ENCODE results near the gene RYR1. TPM values are rescaled to one million over a fixed set of nuclear protein-coding genes. Genes with fewer than 3 reads are reported as not detected.

Gene RYR1
- polyA plus RNA-seq, 4 donors = 0.81 to 2.3 TPM; not detected in 2

DNA sequence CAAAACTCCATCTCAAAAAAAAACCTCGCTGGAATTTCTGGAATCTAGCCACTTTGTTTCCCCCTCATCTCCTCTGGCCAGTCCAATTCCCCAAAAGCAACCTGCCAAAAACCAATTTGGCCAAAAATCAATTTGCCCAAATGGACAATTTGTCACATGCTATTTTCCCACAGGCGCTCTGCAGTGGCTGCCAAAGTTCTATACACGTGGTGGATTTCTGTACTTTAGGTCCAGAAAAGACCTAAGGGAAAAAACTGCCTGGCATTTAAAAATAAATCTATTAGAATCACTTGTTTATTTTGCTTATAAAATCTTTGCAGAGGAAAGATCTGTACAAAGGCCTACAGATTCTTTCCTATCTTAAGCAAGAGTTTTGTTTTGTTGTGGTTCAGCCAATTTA, 104.9 kb downstream of the RYR1 start:
- H3K27me3 ChIP-seq (ENCODE audit: control insufficient read depth in 3 of 3, insufficient read depth in 3 of 3, low read length in 3 of 3) = peaks cover 0 to 2% (median 0%) of the 10 kb centered on the region in 3 donors
- H3K4me1 ChIP-seq (ENCODE audit: control insufficient read depth in 3 of 3, insufficient read depth in 2 of 3, low read depth in 1 of 3, low read length in 2 of 3) = peaks cover 0 to 3% (median 0%) of the 10 kb centered on the region in 3 donors
- FAIRE-seq (no peak), DNase-seq (no peak)
- H3K36me3 ChIP-seq (ENCODE audit: control insufficient read depth in 3 of 3, insufficient read depth in 2 of 3, low read depth in 1 of 3, low read length in 3 of 3) = no peaks in the 10 kb centered on the region
- no peak overlapping the region for H3K4me3 ChIP-seq (ENCODE audit: low read depth in 1 of 3, low read length in 3 of 3)
- peak overlapping the region in 1 of 3 donors; percentile 17 for H3K27ac ChIP-seq (ENCODE audit: low read depth in 1 of 3, low read length in 2 of 3)
- 55 to 60% (median 57%) methylated on average over 3 of the region's 3 CpGs for WGBS, 3 donors
- peaks cover 0 to 21% of the 10 kb centered on the region in 2 donors for H3K9me3 ChIP-seq (ENCODE audit: control insufficient read depth in 2 of 2, insufficient read depth in 1 of 2, low read depth in 1 of 2, low read length in 1 of 2)

DNA sequence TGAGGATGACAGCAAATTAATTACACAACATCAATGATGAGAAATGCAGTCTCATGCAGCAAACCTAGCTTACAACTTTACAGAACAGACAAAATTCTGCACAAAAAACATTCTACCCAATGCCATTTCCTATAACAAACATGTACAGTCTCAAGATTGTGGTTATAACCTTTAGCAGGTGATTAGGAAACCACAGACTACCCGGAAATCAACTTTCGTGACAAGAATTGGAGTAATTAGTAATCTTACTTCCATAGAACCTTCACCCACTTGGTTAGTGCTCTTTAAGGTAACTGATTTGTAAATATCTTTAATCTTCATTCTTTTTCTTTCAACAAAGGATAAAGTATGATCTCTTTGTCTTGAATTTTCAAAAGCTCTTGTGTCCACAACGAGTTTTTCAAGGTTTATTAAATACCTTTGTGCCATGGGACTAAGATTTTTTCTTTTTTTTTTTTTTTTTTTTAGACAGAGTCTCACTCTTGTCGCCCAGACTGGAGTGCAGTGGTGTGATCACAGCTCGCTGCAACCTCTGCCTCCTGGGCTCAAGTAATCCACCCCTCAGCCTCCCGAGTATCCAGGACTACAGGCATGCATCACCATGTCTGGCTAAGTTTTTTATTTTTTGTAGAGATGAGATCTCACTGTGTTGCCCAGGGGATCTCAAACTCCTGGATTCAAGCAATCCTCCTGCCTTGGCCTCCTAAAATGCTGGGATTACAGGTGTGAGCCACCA, 105.5 kb downstream of the RYR1 start:
- Histone ChIP-seq H3K27me3 (ENCODE audit: control insufficient read depth in 3 of 3, insufficient read depth in 3 of 3, low read length in 3 of 3) (peaks cover 0 to 7% (median 0%) of the 10 kb centered on the region in 3 donors), H3K4me1 (ENCODE audit: control insufficient read depth in 3 of 3, insufficient read depth in 2 of 3, low read depth in 1 of 3, low read length in 2 of 3) (peaks cover 0 to 3% (median 0%) of the 10 kb centered on the region in 3 donors), H3K36me3 (ENCODE audit: control insufficient read depth in 3 of 3, insufficient read depth in 2 of 3, low read depth in 1 of 3, low read length in 3 of 3) (no peaks in the 10 kb centered on the region), H3K9me3 (ENCODE audit: control insufficient read depth in 2 of 2, insufficient read depth in 1 of 2, low read depth in 1 of 2, low read length in 1 of 2) (peaks cover 0 to 21% of the 10 kb centered on the region in 2 donors), H3K27ac (ENCODE audit: low read depth in 1 of 3, low read length in 2 of 3) (peak overlapping the region in 1 of 3 donors; percentile 28), H3K4me3 (ENCODE audit: low read depth in 1 of 3, low read length in 3 of 3) (no peak overlapping the region)
- WGBS, 3 donors = 26 to 48% (median 44%) methylated on average over 6 of the region's 6 CpGs
- FAIRE-seq (peak; percentile 82), DNase-seq (peak in 1 of 2 donors; percentile 62)

DNA sequence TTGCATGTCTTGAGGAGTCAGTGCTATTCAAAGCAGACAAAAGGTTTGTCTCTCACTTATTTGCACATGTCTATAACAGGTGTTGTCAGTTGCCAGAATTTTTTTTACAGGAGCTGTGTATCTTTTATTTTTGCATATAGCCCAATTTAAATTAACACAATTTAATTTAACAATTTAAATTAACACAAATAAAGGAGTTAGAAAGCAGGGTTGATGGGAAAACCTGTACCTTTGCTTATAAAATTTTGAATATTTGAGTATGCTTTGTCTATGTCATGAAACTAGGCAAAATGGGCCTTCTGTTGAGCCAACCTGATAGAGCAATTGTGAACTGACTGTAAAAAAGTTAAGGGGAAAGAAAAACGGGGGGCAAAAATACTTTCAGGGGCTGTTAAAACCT, 106.3 kb downstream of the RYR1 start:
- no peak for FAIRE-seq
- Histone ChIP-seq H3K36me3 (ENCODE audit: control insufficient read depth in 3 of 3, insufficient read depth in 2 of 3, low read depth in 1 of 3, low read length in 3 of 3) (no peaks in the 10 kb centered on the region), H3K4me3 (ENCODE audit: low read depth in 1 of 3, low read length in 3 of 3) (no peak overlapping the region), H3K4me1 (ENCODE audit: control insufficient read depth in 3 of 3, insufficient read depth in 2 of 3, low read depth in 1 of 3, low read length in 2 of 3) (peaks cover 0 to 3% (median 0%) of the 10 kb centered on the region in 3 donors), H3K9me3 (ENCODE audit: control insufficient read depth in 2 of 2, insufficient read depth in 1 of 2, low read depth in 1 of 2, low read length in 1 of 2) (peaks cover 0 to 17% of the 10 kb centered on the region in 2 donors), H3K27ac (ENCODE audit: low read depth in 1 of 3, low read length in 2 of 3) (no peak overlapping the region), H3K27me3 (ENCODE audit: control insufficient read depth in 3 of 3, insufficient read depth in 3 of 3, low read length in 3 of 3) (peaks cover 0 to 9% (median 0%) of the 10 kb centered on the region in 3 donors)
- WGBS, 3 donors = 53 to 67% (median 56%) methylated on average over 1 of the region's 1 CpG
- DNase-seq = no peak

DNA sequence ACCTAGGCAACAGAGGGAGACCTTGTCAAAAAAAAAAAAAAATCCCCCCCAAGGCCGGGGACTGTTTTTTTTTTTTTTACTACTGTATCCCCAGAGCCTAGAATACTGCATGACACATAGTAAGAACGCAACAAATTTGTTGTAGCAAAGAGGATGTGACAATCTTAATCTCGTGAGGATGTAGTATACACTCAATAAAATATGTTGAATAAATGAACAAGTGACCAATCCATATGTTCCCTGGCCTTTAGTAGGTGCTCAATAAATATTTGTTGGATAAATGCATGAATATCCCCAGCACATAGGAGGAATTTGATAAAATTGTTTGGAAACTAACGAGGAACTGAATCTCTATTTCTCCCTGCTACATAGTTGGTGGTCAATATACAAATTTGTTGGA, 108.5 kb downstream of the RYR1 start:
- no peak overlapping the region for H3K4me3 ChIP-seq (ENCODE audit: low read depth in 1 of 3, low read length in 3 of 3)
- H3K9me3 ChIP-seq (ENCODE audit: control insufficient read depth in 2 of 2, insufficient read depth in 1 of 2, low read depth in 1 of 2, low read length in 1 of 2) = peaks cover 0 to 7% of the 10 kb centered on the region in 2 donors
- no peaks in the 10 kb centered on the region for H3K36me3 ChIP-seq (ENCODE audit: control insufficient read depth in 3 of 3, insufficient read depth in 2 of 3, low read depth in 1 of 3, low read length in 3 of 3)
- WGBS, 3 donors = 78 to 88% (median 84%) methylated on average over 4 of the region's 4 CpGs
- H3K4me1 ChIP-seq (ENCODE audit: control insufficient read depth in 3 of 3, insufficient read depth in 2 of 3, low read depth in 1 of 3, low read length in 2 of 3) = peaks cover 0 to 3% (median 0%) of the 10 kb centered on the region in 3 donors
- H3K27ac ChIP-seq (ENCODE audit: low read depth in 1 of 3, low read length in 2 of 3) = no peak overlapping the region
- FAIRE-seq = no peak
- DNase-seq = no peak
- peaks cover 0 to 9% (median 0%) of the 10 kb centered on the region in 3 donors for H3K27me3 ChIP-seq (ENCODE audit: control insufficient read depth in 3 of 3, insufficient read depth in 3 of 3, low read length in 3 of 3)

DNA sequence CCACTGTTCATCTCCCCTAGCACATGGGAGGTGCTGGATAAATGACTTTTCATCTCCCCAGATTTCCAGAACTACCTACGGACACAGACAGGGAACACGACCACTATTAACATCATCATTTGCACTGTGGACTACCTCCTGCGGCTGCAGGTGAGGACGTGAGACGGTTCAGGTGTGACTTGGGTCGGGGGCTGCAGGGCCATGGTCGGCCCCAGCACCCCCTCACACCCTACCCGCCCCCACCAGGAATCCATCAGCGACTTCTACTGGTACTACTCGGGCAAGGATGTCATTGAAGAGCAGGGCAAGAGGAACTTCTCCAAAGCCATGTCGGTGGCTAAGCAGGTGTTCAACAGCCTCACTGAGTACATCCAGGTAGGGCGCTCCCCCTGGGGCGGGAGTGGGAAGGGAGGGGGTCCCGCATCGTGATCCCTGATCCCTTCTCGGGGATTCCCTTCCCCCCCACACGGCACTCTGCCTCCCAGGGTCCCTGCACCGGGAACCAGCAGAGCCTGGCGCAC, 109.9 kb downstream of the RYR1 start:
- Histone ChIP-seq H3K27me3 (ENCODE audit: control insufficient read depth in 3 of 3, insufficient read depth in 3 of 3, low read length in 3 of 3) (peaks cover 0 to 9% (median 0%) of the 10 kb centered on the region in 3 donors), H3K27ac (ENCODE audit: low read depth in 1 of 3, low read length in 2 of 3) (no peak overlapping the region), H3K9me3 (ENCODE audit: control insufficient read depth in 2 of 2, insufficient read depth in 1 of 2, low read depth in 1 of 2, low read length in 1 of 2) (peaks cover 0 to 7% of the 10 kb centered on the region in 2 donors), H3K4me3 (ENCODE audit: low read depth in 1 of 3, low read length in 3 of 3) (no peak overlapping the region), H3K36me3 (ENCODE audit: control insufficient read depth in 3 of 3, insufficient read depth in 2 of 3, low read depth in 1 of 3, low read length in 3 of 3) (no peaks in the 10 kb centered on the region), H3K4me1 (ENCODE audit: control insufficient read depth in 3 of 3, insufficient read depth in 2 of 3, low read depth in 1 of 3, low read length in 2 of 3) (peaks cover 0 to 3% (median 0%) of the 10 kb centered on the region in 3 donors)
- WGBS, 3 donors = 65 to 77% (median 68%) methylated on average over 16 to 19 of the region's 19 CpGs
- FAIRE-seq = no peak
- no peak for DNase-seq

DNA sequence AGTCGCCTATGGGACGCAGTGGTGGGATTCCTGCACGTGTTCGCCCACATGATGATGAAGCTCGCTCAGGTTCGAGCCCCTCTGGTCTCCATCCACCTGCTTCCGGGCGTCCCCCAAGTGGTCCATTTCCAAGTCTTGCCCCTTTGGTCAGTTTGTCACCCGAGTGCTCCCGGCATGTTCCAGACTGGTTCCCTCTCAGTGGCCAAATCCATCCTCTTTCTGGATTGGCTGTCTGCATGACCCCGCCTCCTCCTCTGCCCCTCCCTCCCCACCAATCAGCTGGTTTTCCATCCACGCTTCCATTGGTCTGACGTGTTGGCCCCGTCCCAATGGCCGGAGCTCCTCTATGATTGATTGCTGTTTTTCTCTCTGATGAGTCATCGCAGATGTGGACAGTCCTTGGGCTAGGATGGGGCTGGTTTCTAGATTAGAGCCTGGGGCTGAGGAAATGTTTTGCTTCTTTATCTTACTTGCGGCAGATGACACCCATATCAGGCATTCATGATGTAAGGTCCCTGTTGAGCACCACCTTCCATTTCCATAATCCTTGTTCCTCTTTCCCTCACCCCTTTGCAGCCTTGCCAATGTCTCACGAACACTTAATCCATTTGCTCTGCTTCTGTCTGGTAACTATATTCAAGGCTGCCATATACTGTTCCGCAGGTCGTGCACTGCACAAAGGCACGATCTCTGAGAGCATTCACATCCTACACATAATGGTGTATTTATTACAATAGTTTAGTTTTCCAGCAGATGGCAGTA, 110.5 kb downstream of the RYR1 start:
- peaks cover 0 to 7% of the 10 kb centered on the region in 2 donors for H3K9me3 ChIP-seq (ENCODE audit: control insufficient read depth in 2 of 2, insufficient read depth in 1 of 2, low read depth in 1 of 2, low read length in 1 of 2)
- peaks cover 0 to 3% (median 0%) of the 10 kb centered on the region in 3 donors for H3K4me1 ChIP-seq (ENCODE audit: control insufficient read depth in 3 of 3, insufficient read depth in 2 of 3, low read depth in 1 of 3, low read length in 2 of 3)
- DNase-seq (peak; percentile 67 to 72), FAIRE-seq (no peak)
- 36 to 54% (median 49%) methylated on average over 17 to 21 of the region's 21 CpGs for WGBS, 3 donors
- no peak overlapping the region for H3K4me3 ChIP-seq (ENCODE audit: low read depth in 1 of 3, low read length in 3 of 3)
- H3K27me3 ChIP-seq (ENCODE audit: control insufficient read depth in 3 of 3, insufficient read depth in 3 of 3, low read length in 3 of 3) = peaks cover 0 to 11% (median 0%) of the 10 kb centered on the region in 3 donors
- no peaks in the 10 kb centered on the region for H3K36me3 ChIP-seq (ENCODE audit: control insufficient read depth in 3 of 3, insufficient read depth in 2 of 3, low read depth in 1 of 3, low read length in 3 of 3)
- H3K27ac ChIP-seq (ENCODE audit: low read depth in 1 of 3, low read length in 2 of 3) = no peak overlapping the region

DNA sequence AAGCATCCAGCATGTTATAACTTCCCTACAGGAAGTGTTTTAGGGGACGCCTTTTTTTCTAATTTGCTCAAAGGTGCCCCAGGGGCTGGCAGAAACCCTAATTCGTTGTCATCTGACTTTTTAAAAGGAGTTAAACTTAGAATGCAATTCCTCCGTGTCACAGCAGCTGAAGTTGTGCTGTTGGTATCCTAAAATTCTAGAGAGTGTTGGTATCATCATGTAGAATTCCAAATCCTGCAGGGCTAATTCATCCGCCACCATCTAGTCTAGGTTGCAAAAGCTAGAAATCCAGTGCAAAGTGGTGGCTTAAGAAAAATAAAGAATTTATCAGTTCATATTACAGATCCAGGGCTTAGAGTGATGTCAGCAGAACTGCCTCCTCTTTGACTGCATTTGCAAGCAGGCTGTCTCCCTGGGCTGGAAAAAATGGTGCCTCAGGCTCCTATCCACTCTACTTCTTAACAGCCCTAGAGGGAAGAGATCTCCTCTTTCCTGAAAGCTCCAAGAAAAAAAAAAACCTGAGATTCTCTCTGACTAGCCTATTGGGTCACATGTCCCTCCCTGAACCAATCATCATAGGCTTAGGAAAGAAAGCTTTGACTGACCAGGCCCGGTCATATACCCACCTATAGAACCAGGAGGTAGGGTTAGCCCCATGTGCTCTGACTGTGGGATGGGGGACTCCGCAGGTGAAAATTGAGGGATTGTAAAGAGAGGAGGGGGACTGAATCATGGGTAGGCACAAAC, 111.3 kb downstream of the RYR1 start:
- Histone ChIP-seq H3K27ac (ENCODE audit: low read depth in 1 of 3, low read length in 2 of 3) (no peak overlapping the region), H3K4me3 (ENCODE audit: low read depth in 1 of 3, low read length in 3 of 3) (no peak overlapping the region), H3K36me3 (ENCODE audit: control insufficient read depth in 3 of 3, insufficient read depth in 2 of 3, low read depth in 1 of 3, low read length in 3 of 3) (no peaks in the 10 kb centered on the region), H3K9me3 (ENCODE audit: control insufficient read depth in 2 of 2, insufficient read depth in 1 of 2, low read depth in 1 of 2, low read length in 1 of 2) (peaks cover 0 to 7% of the 10 kb centered on the region in 2 donors), H3K4me1 (ENCODE audit: control insufficient read depth in 3 of 3, insufficient read depth in 2 of 3, low read depth in 1 of 3, low read length in 2 of 3) (no peaks in the 10 kb centered on the region), H3K27me3 (ENCODE audit: control insufficient read depth in 3 of 3, insufficient read depth in 3 of 3, low read length in 3 of 3) (peaks cover 0 to 12% (median 0%) of the 10 kb centered on the region in 3 donors)
- WGBS, 3 donors = 41 to 44% (median 42%) methylated on average over 6 of the region's 6 CpGs
- FAIRE-seq (no peak), DNase-seq (no peak)

DNA sequence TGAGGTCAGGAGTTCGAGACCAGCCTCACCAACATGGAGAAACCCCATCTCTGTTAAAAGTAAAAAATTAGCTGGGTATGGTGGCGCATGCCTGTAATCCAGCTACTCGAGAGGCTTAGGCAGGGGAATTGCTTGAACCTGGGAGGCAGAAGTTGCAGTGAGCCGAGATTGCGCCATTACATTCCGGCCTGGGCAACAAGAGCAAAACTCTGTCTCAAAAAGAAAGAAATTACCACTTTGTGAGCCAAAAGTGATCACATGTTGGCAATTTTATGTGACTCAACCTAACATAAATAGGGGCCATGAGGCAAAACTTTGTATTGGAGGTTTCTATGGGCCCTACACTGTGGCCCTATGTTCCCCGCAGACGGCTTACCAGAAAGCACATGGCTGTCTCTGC, 112.1 kb downstream of the RYR1 start:
- Histone ChIP-seq H3K9me3 (ENCODE audit: control insufficient read depth in 2 of 2, insufficient read depth in 1 of 2, low read depth in 1 of 2, low read length in 1 of 2) (peaks cover 0 to 4% of the 10 kb centered on the region in 2 donors), H3K4me1 (ENCODE audit: control insufficient read depth in 3 of 3, insufficient read depth in 2 of 3, low read depth in 1 of 3, low read length in 2 of 3) (no peaks in the 10 kb centered on the region), H3K27me3 (ENCODE audit: control insufficient read depth in 3 of 3, insufficient read depth in 3 of 3, low read length in 3 of 3) (peaks cover 0 to 12% (median 0%) of the 10 kb centered on the region in 3 donors), H3K27ac (ENCODE audit: low read depth in 1 of 3, low read length in 2 of 3) (no peak overlapping the region), H3K4me3 (ENCODE audit: low read depth in 1 of 3, low read length in 3 of 3) (no peak overlapping the region), H3K36me3 (ENCODE audit: control insufficient read depth in 3 of 3, insufficient read depth in 2 of 3, low read depth in 1 of 3, low read length in 3 of 3) (no peaks in the 10 kb centered on the region)
- no peak for FAIRE-seq
- WGBS, 3 donors = 93 to 97% (median 96%) methylated on average over 8 of the region's 8 CpGs
- no peak for DNase-seq
